ENCODE data around the gene FBXL17.

The FBXL17 gene

DNA sequence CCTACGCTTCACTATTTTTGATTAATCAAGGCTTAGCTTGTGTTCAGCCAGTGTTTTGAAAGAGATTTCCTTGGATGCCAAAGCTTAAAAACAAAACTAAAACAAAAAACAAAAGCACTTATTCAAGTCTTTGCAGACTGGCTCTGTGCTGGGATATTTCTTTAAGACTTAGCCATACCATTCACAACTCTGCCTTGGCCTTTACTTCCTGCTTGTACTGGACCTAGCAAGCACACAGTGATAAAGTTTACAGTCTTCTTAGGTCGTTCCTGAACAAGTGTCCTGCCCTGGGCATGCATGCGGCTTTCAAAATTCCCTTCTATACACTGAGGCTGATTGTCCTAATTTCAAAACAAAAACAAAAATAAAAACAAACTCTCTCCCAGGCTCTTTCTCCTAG, 20.7 kb downstream of the FBXL17 start:
- Histone ChIP-seq H3K4me2 (ENCODE audit: insufficient read depth, low read length) (no peak overlapping the region), H3K4me3 (ENCODE audit: low read depth in 1 of 2, low read length in 2 of 2) (no peak overlapping the region), H3K9ac (ENCODE audit: low read depth, low read length) (no peak overlapping the region), H4K20me1 (ENCODE audit: insufficient read depth, low read length) (no peaks in the 10 kb centered on the region), H3K36me3 (ENCODE audit: insufficient read depth, low read length) (peaks cover 3% of the 10 kb centered on the region; the same call in 1 of the 2 replicates), H3K79me2 (ENCODE audit: insufficient read depth, low read length) (no peaks in the 10 kb centered on the region), H3K27me3 (ENCODE audit: insufficient read depth, low read length, poor library complexity) (no peaks in the 10 kb centered on the region), H3K9me3 (ENCODE audit: insufficient read depth, low read length, severe bottlenecking) (no peaks in the 10 kb centered on the region), H3K27ac (ENCODE audit: low read length) (no peak overlapping the region), H2AFZ (ENCODE audit: low read depth, low read length) (no peak overlapping the region), H3K4me1 (ENCODE audit: insufficient read depth, low read length) (no peaks in the 10 kb centered on the region)
- no peak for TF ChIP-seq EZH2 (IDR thresholded peaks at IDR 0.05; ENCODE audit: borderline replicate concordance, low read depth, low read length, severe bottlenecking)
- TF ChIP-seq, protein P1, sequence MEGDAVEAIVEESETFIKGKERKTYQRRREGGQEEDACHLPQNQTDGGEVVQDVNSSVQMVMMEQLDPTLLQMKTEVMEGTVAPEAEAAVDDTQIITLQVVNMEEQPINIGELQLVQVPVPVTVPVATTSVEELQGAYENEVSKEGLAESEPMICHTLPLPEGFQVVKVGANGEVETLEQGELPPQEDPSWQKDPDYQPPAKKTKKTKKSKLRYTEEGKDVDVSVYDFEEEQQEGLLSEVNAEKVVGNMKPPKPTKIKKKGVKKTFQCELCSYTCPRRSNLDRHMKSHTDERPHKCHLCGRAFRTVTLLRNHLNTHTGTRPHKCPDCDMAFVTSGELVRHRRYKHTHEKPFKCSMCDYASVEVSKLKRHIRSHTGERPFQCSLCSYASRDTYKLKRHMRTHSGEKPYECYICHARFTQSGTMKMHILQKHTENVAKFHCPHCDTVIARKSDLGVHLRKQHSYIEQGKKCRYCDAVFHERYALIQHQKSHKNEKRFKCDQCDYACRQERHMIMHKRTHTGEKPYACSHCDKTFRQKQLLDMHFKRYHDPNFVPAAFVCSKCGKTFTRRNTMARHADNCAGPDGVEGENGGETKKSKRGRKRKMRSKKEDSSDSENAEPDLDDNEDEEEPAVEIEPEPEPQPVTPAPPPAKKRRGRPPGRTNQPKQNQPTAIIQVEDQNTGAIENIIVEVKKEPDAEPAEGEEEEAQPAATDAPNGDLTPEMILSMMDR (IDR thresholded peaks at IDR 0.05; ENCODE audit: borderline replicate concordance, extremely low read depth, low read length, poor library complexity, severe bottlenecking), result no peak
- DNase-seq, result no peak
- no peak for ATAC-seq (ENCODE audit: insufficient read depth, low read depth)

DNA sequence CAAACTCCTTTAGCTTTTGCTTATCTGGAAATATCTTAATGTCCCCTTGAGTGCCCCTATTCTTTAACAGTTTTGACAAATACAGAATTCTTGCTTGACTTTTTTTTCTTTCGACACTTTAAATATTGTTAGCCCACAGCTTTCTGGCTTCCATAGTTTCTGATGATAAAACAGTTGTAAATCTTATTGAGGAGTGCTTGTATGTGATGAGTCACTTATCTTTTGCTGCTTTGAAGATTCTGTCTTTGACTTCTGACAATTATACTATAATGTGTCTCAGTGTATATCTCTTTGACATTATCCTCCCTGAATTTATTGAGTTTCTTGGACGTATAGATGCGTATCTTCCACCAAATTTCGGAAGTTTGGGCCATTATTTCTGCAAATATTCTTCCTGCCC, 21.6 kb downstream of the FBXL17 start:
- Histone ChIP-seq H3K9ac (ENCODE audit: low read depth, low read length) (no peak overlapping the region), H3K4me3 (ENCODE audit: low read depth in 1 of 2, low read length in 2 of 2) (no peak overlapping the region), H3K4me1 (ENCODE audit: insufficient read depth, low read length) (no peaks in the 10 kb centered on the region), H3K36me3 (ENCODE audit: insufficient read depth, low read length) (peaks cover 3% of the 10 kb centered on the region; the same call in 1 of the 2 replicates), H3K27me3 (ENCODE audit: insufficient read depth, low read length, poor library complexity) (no peaks in the 10 kb centered on the region), H2AFZ (ENCODE audit: low read depth, low read length) (no peak overlapping the region), H4K20me1 (ENCODE audit: insufficient read depth, low read length) (no peaks in the 10 kb centered on the region), H3K79me2 (ENCODE audit: insufficient read depth, low read length) (no peaks in the 10 kb centered on the region), H3K4me2 (ENCODE audit: insufficient read depth, low read length) (no peak overlapping the region), H3K27ac (ENCODE audit: low read length) (no peak overlapping the region), H3K9me3 (ENCODE audit: insufficient read depth, low read length, severe bottlenecking) (no peaks in the 10 kb centered on the region)
- DNase-seq (no peak), ATAC-seq (ENCODE audit: insufficient read depth, low read depth) (no peak)
- no peak for TF ChIP-seq EZH2 (IDR thresholded peaks at IDR 0.05; ENCODE audit: borderline replicate concordance, low read depth, low read length, severe bottlenecking)
- TF ChIP-seq, protein P1 (IDR thresholded peaks at IDR 0.05; ENCODE audit: borderline replicate concordance, extremely low read depth, low read length, poor library complexity, severe bottlenecking), result no peak

DNA sequence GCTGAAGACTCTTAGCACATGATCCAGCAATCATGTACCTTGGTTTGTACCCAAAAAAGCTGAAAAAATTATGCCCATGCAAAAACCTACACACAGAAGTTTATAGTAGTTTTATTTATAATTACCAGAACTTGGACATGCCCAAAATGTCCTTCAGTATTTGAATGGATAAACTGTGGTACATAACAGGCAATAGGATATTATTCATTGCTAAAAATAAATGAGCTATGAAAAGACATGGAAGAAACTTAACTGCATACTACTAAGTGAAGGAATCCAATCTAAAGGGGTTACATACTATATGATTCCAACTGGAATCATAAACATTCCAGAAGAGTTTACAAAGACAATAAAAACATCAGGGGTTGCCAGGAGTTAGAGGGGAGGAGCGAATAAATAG, 25.6 kb downstream of the FBXL17 start:
- ATAC-seq (ENCODE audit: insufficient read depth, low read depth) (no peak), DNase-seq (no peak)
- H3K27me3 ChIP-seq (ENCODE audit: insufficient read depth, low read length, poor library complexity), result no peaks in the 10 kb centered on the region
- H3K9ac ChIP-seq (ENCODE audit: low read depth, low read length), result no peak overlapping the region
- no peak for TF ChIP-seq EZH2 (IDR thresholded peaks at IDR 0.05; ENCODE audit: borderline replicate concordance, low read depth, low read length, severe bottlenecking)
- TF ChIP-seq, protein P1 (IDR thresholded peaks at IDR 0.05; ENCODE audit: borderline replicate concordance, extremely low read depth, low read length, poor library complexity, severe bottlenecking), result no peak
- no peaks in the 10 kb centered on the region for H3K9me3 ChIP-seq (ENCODE audit: insufficient read depth, low read length, severe bottlenecking)
- H3K4me3 ChIP-seq (ENCODE audit: low read depth in 1 of 2, low read length in 2 of 2), result no peak overlapping the region
- H3K36me3 ChIP-seq (ENCODE audit: insufficient read depth, low read length), result no peaks in the 10 kb centered on the region
- no peaks in the 10 kb centered on the region for H3K4me1 ChIP-seq (ENCODE audit: insufficient read depth, low read length)
- no peak overlapping the region for H2AFZ ChIP-seq (ENCODE audit: low read depth, low read length)
- no peak overlapping the region for H3K4me2 ChIP-seq (ENCODE audit: insufficient read depth, low read length)
- H3K27ac ChIP-seq (ENCODE audit: low read length), result no peak overlapping the region
- H4K20me1 ChIP-seq (ENCODE audit: insufficient read depth, low read length), result no peaks in the 10 kb centered on the region
- H3K79me2 ChIP-seq (ENCODE audit: insufficient read depth, low read length), result no peaks in the 10 kb centered on the region

DNA sequence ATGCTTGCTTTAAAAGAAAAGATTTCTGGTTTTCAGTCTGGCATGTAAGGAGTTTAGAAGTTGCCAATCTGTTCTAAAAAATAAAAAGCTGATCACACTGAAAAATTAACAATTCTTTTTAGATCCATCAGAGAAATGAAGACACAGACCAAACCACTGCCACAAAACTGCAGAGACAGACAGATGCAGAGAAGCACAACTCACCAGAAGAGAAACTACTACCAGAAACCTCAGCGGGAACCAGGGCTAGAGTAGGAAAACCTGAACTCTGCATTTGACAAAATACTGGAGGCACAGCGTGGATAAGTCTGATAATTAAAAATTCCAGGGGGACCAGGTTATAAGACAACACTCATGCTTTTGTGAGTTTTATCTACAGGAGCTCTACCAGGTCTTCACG, 28.8 kb downstream of the FBXL17 start:
- Histone ChIP-seq H2AFZ (ENCODE audit: low read depth, low read length) (no peak overlapping the region), H3K4me1 (ENCODE audit: insufficient read depth, low read length) (no peaks in the 10 kb centered on the region), H3K9me3 (ENCODE audit: insufficient read depth, low read length, severe bottlenecking) (no peaks in the 10 kb centered on the region), H3K9ac (ENCODE audit: low read depth, low read length) (no peak overlapping the region), H3K4me2 (ENCODE audit: insufficient read depth, low read length) (no peak overlapping the region), H4K20me1 (ENCODE audit: insufficient read depth, low read length) (no peaks in the 10 kb centered on the region), H3K27ac (ENCODE audit: low read length) (no peak overlapping the region), H3K36me3 (ENCODE audit: insufficient read depth, low read length) (no peaks in the 10 kb centered on the region), H3K27me3 (ENCODE audit: insufficient read depth, low read length, poor library complexity) (no peaks in the 10 kb centered on the region), H3K4me3 (ENCODE audit: low read depth in 1 of 2, low read length in 2 of 2) (no peak overlapping the region), H3K79me2 (ENCODE audit: insufficient read depth, low read length) (no peaks in the 10 kb centered on the region)
- ATAC-seq (ENCODE audit: insufficient read depth, low read depth) (no peak), DNase-seq (no peak)
- TF ChIP-seq, protein P1 (IDR thresholded peaks at IDR 0.05; ENCODE audit: borderline replicate concordance, extremely low read depth, low read length, poor library complexity, severe bottlenecking), result no peak
- TF ChIP-seq EZH2 (IDR thresholded peaks at IDR 0.05; ENCODE audit: borderline replicate concordance, low read depth, low read length, severe bottlenecking), result no peak

All from DND-41 (cell line).